A172 (cell line): ENCODE results near the gene TMC3. TPM values are rescaled to one million over a fixed set of nuclear protein-coding genes. Genes with fewer than 3 reads are reported as not detected.

ENCODE experiments used
- DNase-seq: peaks from one replicate; pipeline ENCODE4 v3.0.0-alpha.2; 2015; ENCODE audit warnings: low spot score
- total RNA-seq: library from RNA; depleted of rRNA; stranded (reverse); fragments of >200 nt; shearing (Covaris generic); gene quantifications from 2 replicates; pipeline ENCODE4 v1.2.3, GENCODE V29; 2014

The TMC3 gene
- total RNA-seq, 1 experiment from 2014 or later = not detected

GRCh38 chr15:81323559-81323943 is 50.5 kb downstream of the TMC3 start:
- no peak for DNase-seq

GRCh38 chr15:81322676-81323253 is 51.2 kb downstream of the TMC3 start:
- no peak for DNase-seq

- no peak for DNase-seq
Observed at GRCh38 chr15:81321667-81322066, 52.3 kb downstream of the TMC3 start.

- no peak for DNase-seq
Observed at GRCh38 chr15:81317642-81318017, 56.4 kb downstream of the TMC3 start.

- no peak for DNase-seq
Observed at GRCh38 chr15:81316267-81316666, 57.7 kb downstream of the TMC3 start.

GRCh38 chr15:81315452-81316175 is 58.4 kb downstream of the TMC3 start:
- DNase-seq = no peak

- no peak for DNase-seq
Observed at GRCh38 chr15:81314378-81314777, 59.6 kb downstream of the TMC3 start.

GRCh38 chr15:81313686-81314085 is 60.3 kb downstream of the TMC3 start:
- no peak for DNase-seq

GRCh38 chr15:81312790-81313543 is 61.0 kb downstream of the TMC3 start:
- DNase-seq = peak; percentile 96

GRCh38 chr15:81311752-81312464 is 62.1 kb downstream of the TMC3 start:
- no peak for DNase-seq

GRCh38 chr15:81310480-81310879 is 63.5 kb downstream of the TMC3 start:
- DNase-seq = no peak

- DNase-seq = no peak
Observed at GRCh38 chr15:81309647-81310450, 64.2 kb downstream of the TMC3 start.

GRCh38 chr15:81308260-81308659 is 65.8 kb downstream of the TMC3 start:
- DNase-seq = no peak

GRCh38 chr15:81304226-81304625 is 69.8 kb downstream of the TMC3 start:
- DNase-seq = no peak

GRCh38 chr15:81303244-81304225 is 70.5 kb downstream of the TMC3 start:
- no peak for DNase-seq

- no peak for DNase-seq
Observed at GRCh38 chr15:81302701-81303109, 71.3 kb downstream of the TMC3 start.

- DNase-seq = no peak
Observed at GRCh38 chr15:81301815-81302399, 72.1 kb downstream of the TMC3 start.

- no peak for DNase-seq
Observed at GRCh38 chr15:81301385-81301784, 72.6 kb downstream of the TMC3 start.

- DNase-seq = no peak
Observed at GRCh38 chr15:81299630-81300273, 74.3 kb downstream of the TMC3 start.
